Measurements from ENCODE around the gene OXLD1. TPM values are rescaled to one million over a fixed set of nuclear protein-coding genes. Genes with fewer than 3 reads are reported as not detected.
A peak's percentile ranks its signal among the peaks of the same experiment; 100 is the strongest.
"Not testable (repeated sequence)": the region's sequence is repeated elsewhere in the genome, so short reads cannot be mapped to it uniquely, and the experiment has no call there.

Gene OXLD1
- total and polyA plus RNA-seq, 4 donors, result 8.9 to 77.7 (median 48.2) TPM

DNA sequence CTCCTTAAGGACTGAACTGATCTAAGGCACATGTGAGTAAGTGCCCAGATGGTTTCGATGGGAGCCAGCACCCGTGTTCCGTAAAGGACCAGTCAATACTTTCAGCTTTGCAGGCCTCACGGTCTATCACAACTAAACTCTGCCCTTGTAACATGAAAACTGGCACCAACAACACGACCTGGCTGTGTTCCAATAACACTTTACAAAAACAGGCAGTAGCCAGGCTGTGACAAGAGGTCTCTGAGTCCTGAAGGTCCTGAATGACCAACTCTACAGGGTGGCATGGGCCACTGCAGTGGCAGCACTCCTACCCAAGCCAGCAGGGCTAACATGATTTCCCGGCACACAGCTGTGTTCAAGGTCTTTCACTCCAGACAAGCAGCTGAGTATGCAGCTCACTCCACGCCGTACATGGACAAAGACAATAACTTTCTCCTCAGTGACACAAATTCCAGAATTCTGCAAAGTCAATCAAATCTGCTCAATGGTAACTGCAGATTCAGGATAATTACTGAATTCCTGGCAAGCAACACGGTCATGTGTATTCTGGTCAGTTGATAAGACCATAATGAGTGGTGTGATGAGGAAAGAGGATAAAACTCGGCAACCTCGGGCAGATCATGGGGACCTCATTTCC lies 44.8 kb downstream of the OXLD1 start:
- Histone ChIP-seq H3K27ac (ENCODE audit: low read depth in 1 of 2, low read length in 1 of 2) (peak overlapping the region in 1 of 2 donors; percentile 55), H3K36me3 (ENCODE audit: control insufficient read depth in 4 of 4, insufficient read depth in 4 of 4, low read length in 4 of 4) (peaks cover 34 to 44% (median 39%) of the 10 kb centered on the region in 4 donors), H3K4me1 (ENCODE audit: control insufficient read depth in 5 of 5, insufficient read depth in 5 of 5, low read length in 5 of 5) (peaks cover 0 to 15% (median 8%) of the 10 kb centered on the region in 5 donors), H3K4me3 (no peak overlapping the region), H3K9ac (ENCODE audit: insufficient read depth in 1 of 2, low read length in 2 of 2) (peak overlapping the region in 1 of 2 donors; percentile 14), H3K9me3 (ENCODE audit: control insufficient read depth in 4 of 4, insufficient read depth in 3 of 4, low read length in 3 of 4) (no peaks in the 10 kb centered on the region), H3K27me3 (ENCODE audit: control insufficient read depth in 3 of 3, insufficient read depth in 3 of 3, low read length in 2 of 3) (no peaks in the 10 kb centered on the region)
- WGBS, 2 donors, result 80 to 90% methylated on average over 11 of the region's 11 CpGs
- no peak for ATAC-seq (ENCODE audit: insufficient read depth, low FRiP score)
- TF ChIP-seq, protein P1, sequence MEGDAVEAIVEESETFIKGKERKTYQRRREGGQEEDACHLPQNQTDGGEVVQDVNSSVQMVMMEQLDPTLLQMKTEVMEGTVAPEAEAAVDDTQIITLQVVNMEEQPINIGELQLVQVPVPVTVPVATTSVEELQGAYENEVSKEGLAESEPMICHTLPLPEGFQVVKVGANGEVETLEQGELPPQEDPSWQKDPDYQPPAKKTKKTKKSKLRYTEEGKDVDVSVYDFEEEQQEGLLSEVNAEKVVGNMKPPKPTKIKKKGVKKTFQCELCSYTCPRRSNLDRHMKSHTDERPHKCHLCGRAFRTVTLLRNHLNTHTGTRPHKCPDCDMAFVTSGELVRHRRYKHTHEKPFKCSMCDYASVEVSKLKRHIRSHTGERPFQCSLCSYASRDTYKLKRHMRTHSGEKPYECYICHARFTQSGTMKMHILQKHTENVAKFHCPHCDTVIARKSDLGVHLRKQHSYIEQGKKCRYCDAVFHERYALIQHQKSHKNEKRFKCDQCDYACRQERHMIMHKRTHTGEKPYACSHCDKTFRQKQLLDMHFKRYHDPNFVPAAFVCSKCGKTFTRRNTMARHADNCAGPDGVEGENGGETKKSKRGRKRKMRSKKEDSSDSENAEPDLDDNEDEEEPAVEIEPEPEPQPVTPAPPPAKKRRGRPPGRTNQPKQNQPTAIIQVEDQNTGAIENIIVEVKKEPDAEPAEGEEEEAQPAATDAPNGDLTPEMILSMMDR (IDR thresholded peaks at IDR 0.05; ENCODE audit: control extremely low read depth, extremely low read depth), result no peak
- DNase-seq, result peak; percentile 66 to 91 (median 85)

DNA sequence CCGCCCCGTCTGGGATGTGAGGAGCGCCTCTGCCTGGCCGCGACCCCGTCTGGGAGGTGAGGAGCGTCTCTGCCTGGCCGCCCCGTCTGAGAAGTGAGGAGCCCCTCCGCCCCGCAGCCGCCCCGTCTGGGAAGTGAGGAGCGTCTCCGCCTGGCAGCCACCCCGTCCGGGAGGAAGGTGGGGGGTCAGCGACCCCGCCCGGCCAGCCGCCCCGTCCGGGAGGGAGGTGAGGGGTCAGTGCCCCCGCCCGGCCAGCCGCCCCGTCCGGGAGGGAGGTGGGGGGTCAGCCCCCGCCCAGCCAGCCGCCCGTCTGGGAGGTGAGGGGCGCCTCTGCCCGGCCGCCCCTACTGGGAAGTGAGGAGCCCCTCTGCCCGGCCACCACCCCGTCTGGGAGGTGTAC lies 48.1 kb downstream of the OXLD1 start:
- H3K36me3 ChIP-seq (ENCODE audit: control insufficient read depth in 4 of 4, insufficient read depth in 4 of 4, low read length in 4 of 4), result peaks cover 10 to 38% (median 24%) of the 10 kb centered on the region in 4 donors
- WGBS, 2 donors, result 98 to 99% methylated on average over 19 to 31 of the region's 36 CpGs

DNA sequence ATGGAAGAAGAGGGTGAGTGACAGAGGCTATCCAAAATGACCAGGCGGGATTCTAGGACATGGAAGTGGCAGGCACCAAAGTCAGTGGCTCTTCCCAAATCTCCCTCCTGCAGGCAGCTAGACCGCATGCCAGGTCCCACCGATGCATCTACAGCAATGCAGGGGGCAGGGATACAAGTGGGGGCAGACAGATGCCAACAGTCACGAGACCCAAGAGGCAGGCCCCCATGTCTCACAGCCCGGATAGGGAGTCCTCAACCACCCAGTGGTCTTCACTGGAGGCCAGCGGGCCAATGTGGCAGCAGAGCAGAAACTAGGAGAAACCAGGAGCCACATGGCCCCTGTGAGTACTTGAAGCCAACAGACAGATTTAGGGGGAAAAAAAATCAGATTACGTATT lies 49.5 kb downstream of the OXLD1 start:
- Histone ChIP-seq H3K27ac (ENCODE audit: low read depth in 1 of 2, low read length in 1 of 2) (no peak overlapping the region), H3K36me3 (ENCODE audit: control insufficient read depth in 4 of 4, insufficient read depth in 4 of 4, low read length in 4 of 4) (peaks cover 4 to 39% (median 27%) of the 10 kb centered on the region in 4 donors), H3K4me1 (ENCODE audit: control insufficient read depth in 5 of 5, insufficient read depth in 5 of 5, low read length in 5 of 5) (peaks cover 0 to 12% (median 8%) of the 10 kb centered on the region in 5 donors), H3K9ac (ENCODE audit: insufficient read depth in 1 of 2, low read length in 2 of 2) (no peak overlapping the region), H3K4me3 (no peak overlapping the region), H3K9me3 (ENCODE audit: control insufficient read depth in 4 of 4, insufficient read depth in 3 of 4, low read length in 3 of 4) (no peaks in the 10 kb centered on the region), H3K27me3 (ENCODE audit: control insufficient read depth in 3 of 3, insufficient read depth in 3 of 3, low read length in 2 of 3) (no peaks in the 10 kb centered on the region)
- 60 to 78% methylated on average over 7 of the region's 7 CpGs for WGBS, 2 donors
- ATAC-seq (ENCODE audit: insufficient read depth, low FRiP score) (no peak), DNase-seq (no peak)
- TF ChIP-seq, protein P1 (IDR thresholded peaks at IDR 0.05; ENCODE audit: control extremely low read depth, extremely low read depth), result no peak

More for the DNA sequence above, 48.1 kb downstream of the OXLD1 start:
- H3K4me3 ChIP-seq; H3K9me3 ChIP-seq (ENCODE audit: control insufficient read depth in 4 of 4, insufficient read depth in 3 of 4, low read length in 3 of 4); ATAC-seq (ENCODE audit: insufficient read depth, low FRiP score); H3K9ac ChIP-seq (ENCODE audit: insufficient read depth in 1 of 2, low read length in 2 of 2); DNase-seq; H3K27me3 ChIP-seq (ENCODE audit: control insufficient read depth in 3 of 3, insufficient read depth in 3 of 3, low read length in 2 of 3); H3K27ac ChIP-seq (ENCODE audit: low read depth in 1 of 2, low read length in 1 of 2): not testable (repeated sequence)
- H3K4me1 ChIP-seq (ENCODE audit: control insufficient read depth in 5 of 5, insufficient read depth in 5 of 5, low read length in 5 of 5), result peaks cover 0 to 15% (median 12%) of the 10 kb centered on the region in 5 donors

DNA sequence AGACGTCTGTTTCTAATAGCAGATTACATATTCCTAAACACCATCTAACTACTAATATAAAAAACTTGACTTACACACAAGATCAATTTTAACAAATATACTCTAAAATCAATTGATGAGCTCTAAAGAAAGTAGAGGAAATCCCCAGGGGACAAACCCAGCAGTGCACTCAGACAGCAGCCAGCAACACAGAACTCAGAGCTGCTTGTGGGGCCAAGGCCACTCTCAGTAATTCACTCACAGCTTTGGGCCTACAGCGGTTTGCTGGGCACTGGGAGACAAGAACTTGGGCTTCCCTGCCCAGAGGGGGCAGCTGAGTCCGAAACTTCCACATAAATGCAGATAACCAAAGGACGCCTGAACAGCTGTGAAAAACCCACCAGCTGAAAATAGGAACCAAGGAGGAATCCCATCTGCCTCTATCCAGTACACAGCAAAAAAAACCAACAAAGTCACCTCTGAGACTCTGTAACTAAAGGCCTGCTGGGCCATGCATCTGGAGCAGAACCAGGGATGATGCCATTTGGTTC lies 50.9 kb downstream of the OXLD1 start:
- no peaks in the 10 kb centered on the region for H3K9me3 ChIP-seq (ENCODE audit: control insufficient read depth in 4 of 4, insufficient read depth in 3 of 4, low read length in 3 of 4)
- H3K4me1 ChIP-seq (ENCODE audit: control insufficient read depth in 5 of 5, insufficient read depth in 5 of 5, low read length in 5 of 5), result peaks cover 0 to 5% (median 1%) of the 10 kb centered on the region in 5 donors
- H3K4me3 ChIP-seq, result no peak overlapping the region
- no peak for DNase-seq
- peaks cover 0 to 32% (median 15%) of the 10 kb centered on the region in 4 donors for H3K36me3 ChIP-seq (ENCODE audit: control insufficient read depth in 4 of 4, insufficient read depth in 4 of 4, low read length in 4 of 4)
- no peak overlapping the region for H3K27ac ChIP-seq (ENCODE audit: low read depth in 1 of 2, low read length in 1 of 2)
- no peaks in the 10 kb centered on the region for H3K27me3 ChIP-seq (ENCODE audit: control insufficient read depth in 3 of 3, insufficient read depth in 3 of 3, low read length in 2 of 3)
- TF ChIP-seq, protein P1 (IDR thresholded peaks at IDR 0.05; ENCODE audit: control extremely low read depth, extremely low read depth), result no peak
- whole genome bisulfite sequencing, 2 donors, result 93 to 96% methylated on average over 4 of the region's 4 CpGs
- H3K9ac ChIP-seq (ENCODE audit: insufficient read depth in 1 of 2, low read length in 2 of 2), result no peak overlapping the region
- ATAC-seq (ENCODE audit: insufficient read depth, low FRiP score), result no peak

Measured in lung (tissue), 12 donors.